ENCODE data around the gene ULBP2.
"Not testable (repeated sequence)": the region's sequence is repeated elsewhere in the genome, so short reads cannot be mapped to it uniquely, and the experiment has no call there.

ULBP2 gene

DNA sequence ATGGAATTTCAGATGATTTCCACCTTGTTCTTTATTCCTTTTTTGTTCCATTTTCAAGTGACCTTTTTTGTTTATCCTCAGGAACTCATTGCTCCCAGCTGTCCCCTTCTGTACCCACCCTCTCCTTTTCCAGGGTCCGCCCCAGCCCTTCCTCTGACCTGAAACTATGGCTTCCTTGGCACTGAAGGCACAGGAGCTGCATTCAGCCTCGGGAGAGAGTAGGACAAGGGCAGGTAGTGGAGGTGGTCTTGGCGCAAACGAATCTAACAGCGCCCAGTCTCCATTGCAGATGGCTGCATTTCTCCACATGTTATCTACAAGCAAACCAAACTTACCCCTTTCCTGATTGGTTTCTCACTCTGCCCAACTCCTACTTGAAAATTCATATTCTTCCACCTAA is 8.8 kb upstream of the ULBP2 start:
- Histone ChIP-seq H3K27ac (no peak overlapping the region), H3K4me3 (no peak overlapping the region)
- peak; percentile 40 for DNase-seq (ENCODE audit: low spot score)
- TF ChIP-seq, protein P1, sequence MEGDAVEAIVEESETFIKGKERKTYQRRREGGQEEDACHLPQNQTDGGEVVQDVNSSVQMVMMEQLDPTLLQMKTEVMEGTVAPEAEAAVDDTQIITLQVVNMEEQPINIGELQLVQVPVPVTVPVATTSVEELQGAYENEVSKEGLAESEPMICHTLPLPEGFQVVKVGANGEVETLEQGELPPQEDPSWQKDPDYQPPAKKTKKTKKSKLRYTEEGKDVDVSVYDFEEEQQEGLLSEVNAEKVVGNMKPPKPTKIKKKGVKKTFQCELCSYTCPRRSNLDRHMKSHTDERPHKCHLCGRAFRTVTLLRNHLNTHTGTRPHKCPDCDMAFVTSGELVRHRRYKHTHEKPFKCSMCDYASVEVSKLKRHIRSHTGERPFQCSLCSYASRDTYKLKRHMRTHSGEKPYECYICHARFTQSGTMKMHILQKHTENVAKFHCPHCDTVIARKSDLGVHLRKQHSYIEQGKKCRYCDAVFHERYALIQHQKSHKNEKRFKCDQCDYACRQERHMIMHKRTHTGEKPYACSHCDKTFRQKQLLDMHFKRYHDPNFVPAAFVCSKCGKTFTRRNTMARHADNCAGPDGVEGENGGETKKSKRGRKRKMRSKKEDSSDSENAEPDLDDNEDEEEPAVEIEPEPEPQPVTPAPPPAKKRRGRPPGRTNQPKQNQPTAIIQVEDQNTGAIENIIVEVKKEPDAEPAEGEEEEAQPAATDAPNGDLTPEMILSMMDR (IDR thresholded peaks at IDR 0.05), result no peak

DNA sequence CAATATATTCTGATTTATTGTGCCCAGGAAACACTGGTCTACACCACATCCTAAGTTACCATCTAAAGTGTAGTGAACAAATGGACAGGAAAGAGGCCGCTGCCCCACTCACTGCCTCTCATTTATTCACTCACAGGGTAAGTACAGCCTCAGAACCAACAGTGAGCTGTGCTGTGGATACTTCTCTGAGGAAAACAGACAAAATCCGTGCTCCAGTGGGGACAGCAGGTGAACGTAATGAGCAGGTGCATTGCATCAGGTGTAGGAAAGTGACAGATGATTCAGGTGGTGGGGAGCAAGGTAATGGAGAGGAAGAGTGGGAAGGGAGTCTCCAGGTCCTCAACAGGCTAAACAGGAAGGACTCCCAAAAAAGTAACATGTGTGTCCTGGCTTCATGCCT is 8.4 kb upstream of the ULBP2 start:
- peak; percentile 29 for DNase-seq (ENCODE audit: low spot score)
- TF ChIP-seq, protein P1 (IDR thresholded peaks at IDR 0.05), result no peak
- H3K27ac ChIP-seq, result no peak overlapping the region
- no peak overlapping the region for H3K4me3 ChIP-seq

GRCh38 chr6:149934249-149935156 is 7.3 kb upstream of the ULBP2 start:
- Histone ChIP-seq H3K4me3 (no peak overlapping the region), H3K27ac (no peak overlapping the region)
- peak; percentile 69 for DNase-seq (ENCODE audit: low spot score)
- TF ChIP-seq, protein P1 (IDR thresholded peaks at IDR 0.05), result peak; percentile 65

DNA sequence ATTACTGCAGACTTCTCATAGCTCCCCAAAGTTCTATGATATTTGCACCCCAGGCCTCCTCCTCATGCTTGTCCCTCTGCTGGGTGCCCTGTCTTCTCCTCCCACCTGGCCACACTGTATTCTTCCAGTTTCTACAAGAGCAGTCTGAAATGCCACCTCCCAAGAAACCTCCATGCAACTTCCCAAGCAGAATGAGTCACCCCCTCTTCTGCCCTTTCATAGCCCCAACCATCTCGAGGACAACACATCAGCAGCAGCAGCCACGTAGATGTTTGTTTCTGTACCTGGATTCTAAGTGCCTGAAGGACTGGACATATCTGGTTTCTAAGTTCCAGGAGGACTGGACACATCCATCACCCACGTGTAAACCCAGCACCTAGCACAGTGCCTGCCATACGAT is 6.6 kb upstream of the ULBP2 start:
- TF ChIP-seq, protein P1 (IDR thresholded peaks at IDR 0.05), result no peak
- no peak overlapping the region for H3K27ac ChIP-seq
- DNase-seq (ENCODE audit: low spot score), result peak; percentile 33
- H3K4me3 ChIP-seq, result no peak overlapping the region

DNA sequence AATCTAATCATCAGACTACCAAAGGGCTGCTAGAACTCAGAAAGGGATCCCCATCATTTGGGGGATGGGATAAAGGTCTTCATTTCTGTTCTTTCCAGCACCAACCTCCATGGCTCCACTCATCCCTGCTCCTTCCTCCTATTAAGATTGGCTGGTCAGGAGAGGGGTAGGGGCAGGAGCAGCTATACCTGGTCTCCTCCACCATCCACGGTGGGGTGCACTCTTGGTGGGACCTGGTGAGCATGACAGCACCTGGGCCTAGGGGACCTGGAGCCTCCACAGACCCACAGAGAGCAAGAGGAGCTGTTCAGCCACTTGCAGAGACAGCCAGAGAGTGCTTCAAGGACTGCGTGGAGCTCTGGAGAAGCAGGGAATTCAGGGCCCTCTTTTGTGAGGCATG is 6.1 kb upstream of the ULBP2 start:
- H3K27ac ChIP-seq, result no peak overlapping the region
- H3K4me3 ChIP-seq, result no peak overlapping the region
- DNase-seq (ENCODE audit: low spot score), result peak; percentile 46
- TF ChIP-seq, protein P1 (IDR thresholded peaks at IDR 0.05), result no peak

DNA sequence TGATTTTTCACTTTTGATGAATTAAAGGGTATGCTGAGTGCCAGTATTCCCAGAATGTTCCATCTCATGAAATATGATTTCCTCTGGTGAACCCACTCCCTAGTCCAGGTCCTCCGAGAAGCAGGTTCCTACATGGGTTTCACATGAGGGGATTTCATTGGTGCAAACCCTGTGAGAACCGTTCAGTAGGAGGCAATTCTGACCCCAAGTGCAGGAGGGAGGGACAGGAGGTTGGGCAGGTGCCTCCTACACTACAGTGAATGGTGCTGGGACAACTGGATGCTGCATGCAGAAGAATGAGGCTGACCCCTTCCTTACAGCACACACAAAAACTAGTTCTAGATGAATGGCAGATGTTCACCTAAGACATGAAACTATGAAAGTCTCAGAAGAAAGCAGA is 5.1 kb upstream of the ULBP2 start:
- peak; percentile 12 for DNase-seq (ENCODE audit: low spot score)
- no peak overlapping the region for H3K4me3 ChIP-seq
- no peak overlapping the region for H3K27ac ChIP-seq
- TF ChIP-seq, protein P1 (IDR thresholded peaks at IDR 0.05), result no peak

GRCh38 chr6:149938013-149938570 is 3.7 kb upstream of the ULBP2 start:
- H3K27ac ChIP-seq; DNase-seq (ENCODE audit: low spot score): not testable (repeated sequence)
- peak overlapping the region; percentile 56 for H3K4me3 ChIP-seq
